HEK293 (cell line): ENCODE measurements around the gene CAMK2B.

Experiments
- CTCF ChIA-PET: fragments of 350-600 bp; formaldehyde crosslinking; extraction: SDS; loops from one replicate; lab custom pipeline; 2021; ENCODE audit warnings: antibody characterized with exemption; lab: Yijun Ruan, JAX
- POLR2A ChIA-PET: fragments of 300-600 bp; formaldehyde crosslinking; extraction: SDS; loops from one replicate; lab custom pipeline; 2020; ENCODE audit warnings: antibody characterized with exemption, inconsistent platforms; lab: Yijun Ruan, JAX
- H3K27ac ChIP-seq: fragments of 200-500 bp; sonication (Bioruptor generic); 2 replicates; pipeline ENCODE4 v1.5.1; 2014; ENCODE audit warnings: low read depth, low read length, control low read depth, inconsistent platforms; ENCODE audit errors: extremely low read depth
- H3K36me3 ChIP-seq, 2 experiments: fragments of 200-500 bp in 1 of 2; sonication (Bioruptor generic) in 1 of 2; 1 replicate in 1 of 2; 2 replicates in 1 of 2; pipeline ENCODE4 v1.5.1; 2014 to 2017; ENCODE audit warnings: inconsistent platforms in 2 of 2, low read length in 2 of 2; ENCODE audit not compliant: control insufficient read depth in 2 of 2, insufficient read depth in 1 of 2
- H3K4me1 ChIP-seq: fragments of 200-500 bp; sonication (Bioruptor generic); 2 replicates; pipeline ENCODE4 v1.5.1; 2014; ENCODE audit warnings: mild to moderate bottlenecking, low read length, inconsistent platforms; ENCODE audit not compliant: control insufficient read depth, insufficient read depth
- H3K4me3 ChIP-seq: 2 replicates; pipeline ENCODE4 v1.5.1; 2011; ENCODE audit warnings: low read depth, mild to moderate bottlenecking, control low read depth, low read length, moderate library complexity
- H3K9me3 ChIP-seq: fragments of 200-500 bp; sonication (Bioruptor generic); 2 replicates; pipeline ENCODE4 v1.5.1; 2014; ENCODE audit warnings: low read depth, low read length, inconsistent platforms; ENCODE audit not compliant: control insufficient read depth, insufficient read depth
- HOXA7 ChIP-seq: sonication (generic); formaldehyde crosslinking; IDR thresholded peaks from 2 replicates; pipeline ENCODE4 v1.8.1; 2022; ENCODE audit warnings: missing genetic modification reagents, borderline replicate concordance
- KLF1 ChIP-seq: fragments of 450-650 bp; formaldehyde crosslinking; IDR thresholded peaks from 2 replicates; pipeline ENCODE4 v1.5.1; 2016; ENCODE audit warnings: missing biosample characterization, missing genetic modification characterization
- KLF8 ChIP-seq: fragments of 450-650 bp; formaldehyde crosslinking; IDR thresholded peaks from 2 replicates; pipeline ENCODE4 v1.5.1; 2016; ENCODE audit warnings: missing biosample characterization, missing genetic modification characterization
- KLF9 ChIP-seq: fragments of 450-650 bp; formaldehyde crosslinking; IDR thresholded peaks from 2 replicates; pipeline ENCODE4 v1.5.1; 2016; ENCODE audit warnings: missing biosample characterization, missing genetic modification characterization, low read depth
- MYNN ChIP-seq: fragments of 450-650 bp; formaldehyde crosslinking; IDR thresholded peaks from 2 replicates; pipeline ENCODE4 v1.5.1; 2016; ENCODE audit warnings: missing biosample characterization, missing genetic modification characterization, borderline replicate concordance
- SALL2 ChIP-seq: fragments of 450-650 bp; formaldehyde crosslinking; IDR thresholded peaks from 2 replicates; pipeline ENCODE4 v1.5.0; 2017; ENCODE audit warnings: missing biosample characterization, mild to moderate bottlenecking, missing genetic modification characterization, borderline replicate concordance
- TCF7L2 ChIP-seq: IDR thresholded peaks from 2 replicates; pipeline ENCODE4 v1.6.1; 2011; ENCODE audit warnings: low read depth, mild to moderate bottlenecking, inconsistent platforms, low read length, moderate library complexity, borderline replicate concordance
- ZFP69B ChIP-seq: fragments of 450-650 bp; formaldehyde crosslinking; IDR thresholded peaks from 2 replicates; pipeline ENCODE4 v1.5.1; 2016; ENCODE audit warnings: missing biosample characterization, missing genetic modification characterization
- ZNF10 ChIP-seq: fragments of 450-650 bp; formaldehyde crosslinking; IDR thresholded peaks from 2 replicates; pipeline ENCODE4 v1.5.1; 2017; ENCODE audit warnings: missing biosample characterization, missing genetic modification characterization
- ZNF132 ChIP-seq: fragments of 450-650 bp; formaldehyde crosslinking; IDR thresholded peaks from 2 replicates; pipeline ENCODE4 v1.5.1; 2017; ENCODE audit warnings: missing biosample characterization, missing genetic modification characterization, borderline replicate concordance
- ZNF157 ChIP-seq: fragments of 450-650 bp; formaldehyde crosslinking; IDR thresholded peaks from 2 replicates; pipeline ENCODE4 v1.5.1; 2016; ENCODE audit warnings: missing biosample characterization, missing genetic modification characterization
- ZNF24 ChIP-seq: fragments of 450-650 bp; formaldehyde crosslinking; IDR thresholded peaks from 2 replicates; pipeline ENCODE4 v1.5.1; 2016; ENCODE audit warnings: missing biosample characterization, missing genetic modification characterization
- ZNF292 ChIP-seq: fragments of 450-650 bp; formaldehyde crosslinking; IDR thresholded peaks from 2 replicates; pipeline ENCODE4 v1.5.1; 2016; ENCODE audit warnings: low read depth, missing biosample characterization, missing genetic modification characterization, borderline replicate concordance
- ZNF366 ChIP-seq: fragments of 450-650 bp; formaldehyde crosslinking; conservative IDR thresholded peaks from 2 replicates; pipeline ENCODE4 v1.5.1; 2016; ENCODE audit warnings: missing biosample characterization, missing genetic modification characterization
- ZNF404 ChIP-seq: fragments of 450-650 bp; formaldehyde crosslinking; IDR thresholded peaks from 2 replicates; pipeline ENCODE4 v1.5.1; 2017; ENCODE audit warnings: missing biosample characterization, missing genetic modification characterization
- ZNF416 ChIP-seq: fragments of 450-650 bp; formaldehyde crosslinking; IDR thresholded peaks from 2 replicates; pipeline ENCODE4 v1.5.1; 2016; ENCODE audit warnings: missing biosample characterization, missing genetic modification characterization
- ZNF548 ChIP-seq: fragments of 450-650 bp; formaldehyde crosslinking; IDR thresholded peaks from 2 replicates; pipeline ENCODE4 v1.5.1; 2016; ENCODE audit warnings: missing biosample characterization, missing genetic modification characterization
- ZNF585B ChIP-seq: fragments of 450-650 bp; formaldehyde crosslinking; IDR thresholded peaks from 2 replicates; pipeline ENCODE4 v1.5.1; 2016; ENCODE audit warnings: missing biosample characterization, missing genetic modification characterization
- ZNF623 ChIP-seq: fragments of 450-650 bp; formaldehyde crosslinking; IDR thresholded peaks from 2 replicates; pipeline ENCODE4 v1.5.1; 2016; ENCODE audit warnings: missing biosample characterization, missing genetic modification characterization
- ZNF629 ChIP-seq: fragments of 450-650 bp; formaldehyde crosslinking; IDR thresholded peaks from 2 replicates; pipeline ENCODE4 v1.5.1; 2017; ENCODE audit warnings: missing biosample characterization, missing genetic modification characterization
- ZNF660 ChIP-seq: fragments of 450-650 bp; IDR thresholded peaks from 2 replicates; pipeline ENCODE4 v1.5.1; 2018; ENCODE audit warnings: missing biosample characterization, mild to moderate bottlenecking, missing genetic modification characterization
- ZNF768 ChIP-seq: fragments of 450-650 bp; formaldehyde crosslinking; IDR thresholded peaks from 2 replicates; pipeline ENCODE4 v1.5.1; 2018; ENCODE audit warnings: missing biosample characterization, mild to moderate bottlenecking, missing genetic modification characterization
- ZSCAN16 ChIP-seq: fragments of 450-650 bp; formaldehyde crosslinking; IDR thresholded peaks from 2 replicates; pipeline ENCODE4 v1.5.1; 2016; ENCODE audit warnings: missing biosample characterization, missing genetic modification characterization
- ZSCAN30 ChIP-seq: fragments of 450-650 bp; IDR thresholded peaks from 2 replicates; pipeline ENCODE4 v1.5.1; 2018; ENCODE audit warnings: missing biosample characterization, mild to moderate bottlenecking, missing genetic modification characterization, moderate library complexity
- TF ChIP-seq, protein P1 (sequence below): fragments of 450-650 bp; formaldehyde crosslinking; IDR thresholded peaks from 2 replicates; pipeline ENCODE4 v1.5.1; 2016; ENCODE audit warnings: missing biosample characterization, missing genetic modification characterization, borderline replicate concordance
- TF ChIP-seq, protein P2 (sequence below): fragments of 450-650 bp; formaldehyde crosslinking; IDR thresholded peaks from 2 replicates; pipeline ENCODE4 v1.5.1; 2016; ENCODE audit warnings: missing biosample characterization, missing genetic modification characterization
- TF ChIP-seq, protein P3 (sequence below): fragments of 450-650 bp; formaldehyde crosslinking; IDR thresholded peaks from 2 replicates; pipeline ENCODE4 v1.5.0; 2017; ENCODE audit warnings: missing biosample characterization, missing genetic modification characterization, borderline replicate concordance
- TF ChIP-seq, protein P4 (sequence below): fragments of 450-650 bp; formaldehyde crosslinking; IDR thresholded peaks from 2 replicates; pipeline ENCODE4 v1.5.1; 2017; ENCODE audit warnings: missing biosample characterization, missing genetic modification characterization

CAMK2B gene

GRCh38 chr7:44257618-44258422 lies 67.6 kb downstream of the CAMK2B start (continued):
- TF ChIP-seq ZNF366 (tag by site-specific recombination) (peak; percentile 51), ZNF623 (tag by site-specific recombination) (no peak), ZNF404 (no peak), ZNF768 (tag by site-specific recombination) (no peak)
- TF ChIP-seq, protein P1, sequence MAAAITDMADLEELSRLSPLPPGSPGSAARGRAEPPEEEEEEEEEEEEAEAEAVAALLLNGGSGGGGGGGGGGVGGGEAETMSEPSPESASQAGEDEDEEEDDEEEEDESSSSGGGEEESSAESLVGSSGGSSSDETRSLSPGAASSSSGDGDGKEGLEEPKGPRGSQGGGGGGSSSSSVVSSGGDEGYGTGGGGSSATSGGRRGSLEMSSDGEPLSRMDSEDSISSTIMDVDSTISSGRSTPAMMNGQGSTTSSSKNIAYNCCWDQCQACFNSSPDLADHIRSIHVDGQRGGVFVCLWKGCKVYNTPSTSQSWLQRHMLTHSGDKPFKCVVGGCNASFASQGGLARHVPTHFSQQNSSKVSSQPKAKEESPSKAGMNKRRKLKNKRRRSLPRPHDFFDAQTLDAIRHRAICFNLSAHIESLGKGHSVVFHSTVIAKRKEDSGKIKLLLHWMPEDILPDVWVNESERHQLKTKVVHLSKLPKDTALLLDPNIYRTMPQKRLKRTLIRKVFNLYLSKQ (tag by site-specific recombination): no peak
- TF ChIP-seq, all 188 proteins: peak for 12

GRCh38 chr7:44257213-44257612 lies 68.2 kb downstream of the CAMK2B start:
- Histone ChIP-seq H3K9me3 (no peaks in the 10 kb centered on the region), H3K27ac (no peak overlapping the region), H3K4me1 (no peaks in the 10 kb centered on the region), H3K4me3 (no peak overlapping the region), H3K36me3 (no peaks in the 10 kb centered on the region)
- no peak for TF ChIP-seq MYNN (tag by site-specific recombination)
- TF ChIP-seq KLF1 (tag by site-specific recombination): no peak
- no peak for TF ChIP-seq ZSCAN30 (tag by site-specific recombination)
- TF ChIP-seq, protein P2, sequence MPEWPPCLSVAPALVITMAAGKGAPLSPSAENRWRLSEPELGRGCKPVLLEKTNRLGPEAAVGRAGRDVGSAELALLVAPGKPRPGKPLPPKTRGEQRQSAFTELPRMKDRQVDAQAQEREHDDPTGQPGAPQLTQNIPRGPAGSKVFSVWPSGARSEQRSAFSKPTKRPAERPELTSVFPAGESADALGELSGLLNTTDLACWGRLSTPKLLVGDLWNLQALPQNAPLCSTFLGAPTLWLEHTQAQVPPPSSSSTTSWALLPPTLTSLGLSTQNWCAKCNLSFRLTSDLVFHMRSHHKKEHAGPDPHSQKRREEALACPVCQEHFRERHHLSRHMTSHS (tag by site-specific recombination): no peak
- TF ChIP-seq TCF7L2: no peak
- TF ChIP-seq ZSCAN16 (tag by site-specific recombination): no peak
- no peak for TF ChIP-seq KLF9 (tag by site-specific recombination)
- no peak for TF ChIP-seq ZNF24
- TF ChIP-seq ZNF548 (tag by site-specific recombination): no peak
- ChIA-PET POLR2A (no interaction called here), CTCF (interaction anchor here (0.6 to 1.6 kb wide), 2 partner anchors 16 to 32 kb away, joined by 3 to 4 read pairs; no protein-coding TSS in a partner anchor)

GRCh38 chr7:44256459-44256858 lies 68.9 kb downstream of the CAMK2B start:
- no peak overlapping the region for H3K4me3 ChIP-seq
- no peaks in the 10 kb centered on the region for H3K4me1 ChIP-seq
- H3K27ac ChIP-seq: no peak overlapping the region
- CTCF ChIA-PET: no interaction called here
- no peaks in the 10 kb centered on the region for H3K36me3 ChIP-seq
- POLR2A ChIA-PET: no interaction called here
- H3K9me3 ChIP-seq: no peaks in the 10 kb centered on the region
- TF ChIP-seq ZNF585B (tag by site-specific recombination) (no peak), SALL2 (tag by site-specific recombination) (no peak), ZNF132 (tag by site-specific recombination) (no peak), ZNF629 (no peak), ZNF292 (tag by site-specific recombination) (no peak), ZNF660 (tag by site-specific recombination) (no peak), ZNF416 (no peak), HOXA7 (CRISPR knock-in tag) (no peak), ZFP69B (tag by site-specific recombination) (no peak), KLF8 (tag by site-specific recombination) (no peak), ZNF157 (tag by site-specific recombination) (no peak), ZNF10 (no peak)
- TF ChIP-seq, protein P3, sequence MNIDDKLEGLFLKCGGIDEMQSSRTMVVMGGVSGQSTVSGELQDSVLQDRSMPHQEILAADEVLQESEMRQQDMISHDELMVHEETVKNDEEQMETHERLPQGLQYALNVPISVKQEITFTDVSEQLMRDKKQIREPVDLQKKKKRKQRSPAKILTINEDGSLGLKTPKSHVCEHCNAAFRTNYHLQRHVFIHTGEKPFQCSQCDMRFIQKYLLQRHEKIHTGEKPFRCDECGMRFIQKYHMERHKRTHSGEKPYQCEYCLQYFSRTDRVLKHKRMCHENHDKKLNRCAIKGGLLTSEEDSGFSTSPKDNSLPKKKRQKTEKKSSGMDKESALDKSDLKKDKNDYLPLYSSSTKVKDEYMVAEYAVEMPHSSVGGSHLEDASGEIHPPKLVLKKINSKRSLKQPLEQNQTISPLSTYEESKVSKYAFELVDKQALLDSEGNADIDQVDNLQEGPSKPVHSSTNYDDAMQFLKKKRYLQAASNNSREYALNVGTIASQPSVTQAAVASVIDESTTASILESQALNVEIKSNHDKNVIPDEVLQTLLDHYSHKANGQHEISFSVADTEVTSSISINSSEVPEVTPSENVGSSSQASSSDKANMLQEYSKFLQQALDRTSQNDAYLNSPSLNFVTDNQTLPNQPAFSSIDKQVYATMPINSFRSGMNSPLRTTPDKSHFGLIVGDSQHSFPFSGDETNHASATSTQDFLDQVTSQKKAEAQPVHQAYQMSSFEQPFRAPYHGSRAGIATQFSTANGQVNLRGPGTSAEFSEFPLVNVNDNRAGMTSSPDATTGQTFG (tag by site-specific recombination): no peak
- TF ChIP-seq, protein P4, sequence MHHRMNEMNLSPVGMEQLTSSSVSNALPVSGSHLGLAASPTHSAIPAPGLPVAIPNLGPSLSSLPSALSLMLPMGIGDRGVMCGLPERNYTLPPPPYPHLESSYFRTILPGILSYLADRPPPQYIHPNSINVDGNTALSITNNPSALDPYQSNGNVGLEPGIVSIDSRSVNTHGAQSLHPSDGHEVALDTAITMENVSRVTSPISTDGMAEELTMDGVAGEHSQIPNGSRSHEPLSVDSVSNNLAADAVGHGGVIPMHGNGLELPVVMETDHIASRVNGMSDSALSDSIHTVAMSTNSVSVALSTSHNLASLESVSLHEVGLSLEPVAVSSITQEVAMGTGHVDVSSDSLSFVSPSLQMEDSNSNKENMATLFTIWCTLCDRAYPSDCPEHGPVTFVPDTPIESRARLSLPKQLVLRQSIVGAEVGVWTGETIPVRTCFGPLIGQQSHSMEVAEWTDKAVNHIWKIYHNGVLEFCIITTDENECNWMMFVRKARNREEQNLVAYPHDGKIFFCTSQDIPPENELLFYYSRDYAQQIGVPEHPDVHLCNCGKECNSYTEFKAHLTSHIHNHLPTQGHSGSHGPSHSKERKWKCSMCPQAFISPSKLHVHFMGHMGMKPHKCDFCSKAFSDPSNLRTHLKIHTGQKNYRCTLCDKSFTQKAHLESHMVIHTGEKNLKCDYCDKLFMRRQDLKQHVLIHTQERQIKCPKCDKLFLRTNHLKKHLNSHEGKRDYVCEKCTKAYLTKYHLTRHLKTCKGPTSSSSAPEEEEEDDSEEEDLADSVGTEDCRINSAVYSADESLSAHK (tag by site-specific recombination): no peak
